H1 (cell line): ENCODE data around the gene PRADC1. TPM values are rescaled to one million over a fixed set of nuclear protein-coding genes. Genes with fewer than 3 reads are reported as not detected.

Experiments
- EP300 ChIP-seq, 2 experiments: IDR thresholded peaks; 1 replicate in 1 of 2; 2 replicates in 1 of 2; pipeline ENCODE4 v1.6.1; 2011 to 2012; ENCODE audit warnings: low read depth in 2 of 2, low read length in 2 of 2, mild to moderate bottlenecking in 2 of 2, borderline replicate concordance in 1 of 2, inconsistent platforms in 1 of 2, moderate library complexity in 1 of 2
- KDM4A ChIP-seq: IDR thresholded peaks from one replicate; pipeline ENCODE4 v1.7.1; 2012; ENCODE audit warnings: low read depth, mild to moderate bottlenecking, moderate library complexity, low read length, inconsistent platforms; ENCODE audit not compliant: severe bottlenecking
- POLR2A ChIP-seq, 2 experiments: IDR thresholded peaks; 1 replicate in 1 of 2; 2 replicates in 1 of 2; pipeline ENCODE4 v1.6.1; 2011; ENCODE audit warnings: low read depth in 2 of 2, low read length in 2 of 2, mild to moderate bottlenecking in 2 of 2; ENCODE audit errors: control extremely low read depth in 1 of 2
- POLR2AphosphoS5 ChIP-seq: IDR thresholded peaks from 2 replicates; pipeline ENCODE4 v1.6.1; 2011; ENCODE audit warnings: low read depth, low read length
- RFX5 ChIP-seq: IDR thresholded peaks from 2 replicates; pipeline ENCODE4 v1.6.1; 2011; ENCODE audit warnings: low read depth, low read length, improper control_type of control experiment, borderline replicate concordance
- RXRA ChIP-seq: IDR thresholded peaks from 2 replicates; pipeline ENCODE4 v1.6.1; 2011; ENCODE audit warnings: low read depth, mild to moderate bottlenecking, low read length, moderate library complexity; ENCODE audit not compliant: insufficient read depth
- SIX5 ChIP-seq: IDR thresholded peaks from 2 replicates; pipeline ENCODE4 v1.6.1; 2011; ENCODE audit warnings: mild to moderate bottlenecking, low read depth, low read length
- polyA plus RNA-seq, 7 experiments: library from polyadenylated mRNA; depleted of rRNA in 3 of 7; stranded (reverse) in 5 of 7; unstranded in 2 of 7; fragments of >200 nt in 5 of 7; fragments of 200-250 nt in 2 of 7; gene quantifications; 1 replicate in 5 of 7; 2 replicates in 1 of 7; 4 replicates in 1 of 7; pipeline versions ENCODE4 v1.2.1 to v1.2.3, GENCODE V29; 2011 to 2013; ENCODE audit warnings: missing spikeins in 2 of 7, mixed read lengths in 2 of 7
- total RNA-seq: library from RNA; stranded (reverse); fragmentation: NEBNext Ultra II Directional; extraction: Animal tissue kit (Norgen Biotek cat#: 25700); gene quantifications from 2 replicates; pipeline ENCODE4 v1.2.1, GENCODE V29; 2021
- TF ChIP-seq, protein P1 (sequence below): IDR thresholded peaks from 2 replicates; pipeline ENCODE4 v1.6.1; 2011; ENCODE audit warnings: low read length, improper control_type of control experiment

PRADC1 gene
- total and polyA plus RNA-seq, 2 of the 8 experiments (the other 6 are each of a cell fraction or from before 2014, with no cell fraction given) = 8.9 to 13.1 TPM

DNA sequence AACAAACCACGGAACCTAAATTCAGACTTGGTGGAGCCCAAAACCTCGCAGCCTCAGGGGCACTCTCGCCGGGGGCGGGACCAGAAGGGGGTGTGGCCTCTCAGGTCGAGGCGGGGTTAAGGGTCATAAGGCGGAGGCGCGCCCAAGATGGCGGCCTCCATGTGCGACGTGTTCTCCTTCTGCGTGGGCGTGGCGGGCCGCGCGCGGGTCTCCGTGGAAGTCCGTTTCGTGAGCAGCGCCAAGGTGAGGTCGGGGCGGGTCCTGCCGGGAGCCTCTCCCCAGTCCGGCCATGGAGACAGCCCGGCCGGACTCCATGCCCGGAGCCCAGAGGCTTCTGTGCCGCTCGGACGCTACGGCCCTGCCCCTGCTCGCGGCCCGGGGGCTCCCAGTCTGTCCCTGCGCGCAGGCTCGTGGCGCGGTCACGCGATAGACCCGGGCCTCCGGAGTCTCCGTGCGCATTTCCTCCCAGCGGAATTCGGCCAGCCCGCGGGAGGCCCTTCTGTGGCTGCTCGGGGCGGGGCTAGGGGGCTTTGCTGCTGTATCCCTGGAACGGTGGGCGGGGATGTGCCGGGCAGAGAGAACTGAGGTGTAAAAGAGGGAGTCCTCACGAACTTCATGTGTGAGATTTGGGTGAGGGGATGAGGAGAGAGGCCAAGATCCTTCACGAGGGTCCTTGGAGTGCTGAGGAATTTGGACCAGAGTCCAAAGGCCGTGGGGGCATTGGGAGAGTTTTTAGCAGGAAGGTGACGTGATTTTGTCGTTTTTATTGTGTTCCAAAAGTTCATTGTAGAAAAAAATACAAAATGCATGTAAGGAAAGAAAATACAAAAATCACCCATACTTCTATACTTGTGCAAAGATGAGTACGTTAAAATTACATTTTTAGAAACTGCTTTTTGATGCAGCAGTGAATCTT lies 18.7 kb downstream of the PRADC1 start, which contains the start of gene SMYD5 (continued):
- TF ChIP-seq RXRA (no peak), POLR2A (IDR thresholded peaks at IDR 0.05; ENCODE audit: control extremely low read depth in 1 of 2, low read depth in 2 of 2, low read length in 2 of 2) (peak; percentile 83 to 97), SIX5 (no peak), POLR2AphosphoS5 (peak; percentile 96), KDM4A (peak; percentile 96), EP300 (IDR thresholded peaks at IDR 0.05; ENCODE audit: borderline replicate concordance in 1 of 2, low read depth in 2 of 2, low read length in 2 of 2) (no peak), RFX5 (no peak)
- TF ChIP-seq, protein P1, sequence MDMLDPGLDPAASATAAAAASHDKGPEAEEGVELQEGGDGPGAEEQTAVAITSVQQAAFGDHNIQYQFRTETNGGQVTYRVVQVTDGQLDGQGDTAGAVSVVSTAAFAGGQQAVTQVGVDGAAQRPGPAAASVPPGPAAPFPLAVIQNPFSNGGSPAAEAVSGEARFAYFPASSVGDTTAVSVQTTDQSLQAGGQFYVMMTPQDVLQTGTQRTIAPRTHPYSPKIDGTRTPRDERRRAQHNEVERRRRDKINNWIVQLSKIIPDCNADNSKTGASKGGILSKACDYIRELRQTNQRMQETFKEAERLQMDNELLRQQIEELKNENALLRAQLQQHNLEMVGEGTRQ = no peak
